ENCODE measurements around the gene ZNF212. TPM values are rescaled to one million over a fixed set of nuclear protein-coding genes. Genes with fewer than 3 reads are reported as not detected.

The ZNF212 gene
- total RNA-seq, 4 donors from 2014 or later = 7.1 to 17.9 (median 9.9) TPM

- Histone ChIP-seq H3K27ac (no peak overlapping the region), H3K27me3 (no peaks in the 10 kb centered on the region), H3K4me1 (no peaks in the 10 kb centered on the region), H3K4me3 (no peak overlapping the region), H3K9me3 (no peaks in the 10 kb centered on the region), H3K36me3 (peaks cover 52% of the 10 kb centered on the region)
- TF ChIP-seq POLR2AphosphoS5 (IDR thresholded peaks at IDR 0.05) (no peak), EP300 (IDR thresholded peaks at IDR 0.05) (no peak), POLR2A (IDR thresholded peaks at IDR 0.05) (no peak), CTCF (IDR thresholded peaks at IDR 0.05) (no peak)
- DNase-seq (ENCODE audit: low spot score in 2 of 2) = no peak
- 82% methylated on average over 8 of the region's 9 CpGs for WGBS
These were observed 53.9 kb downstream of the ZNF212 start for GRCh38 chr7:149293338-149293737.

GRCh38 chr7:149293946-149294633, 54.6 kb downstream of the ZNF212 start:
- H3K27ac ChIP-seq = no peak overlapping the region
- DNase-seq (ENCODE audit: low spot score in 2 of 2) = no peak
- peaks cover 49% of the 10 kb centered on the region for H3K36me3 ChIP-seq
- 97% methylated on average over 8 of the region's 15 CpGs for WGBS
- no peak overlapping the region for H3K4me3 ChIP-seq
- H3K4me1 ChIP-seq = no peaks in the 10 kb centered on the region
- H3K9me3 ChIP-seq = no peaks in the 10 kb centered on the region
- no peaks in the 10 kb centered on the region for H3K27me3 ChIP-seq
- no peak for TF ChIP-seq CTCF (IDR thresholded peaks at IDR 0.05)
- no peak for TF ChIP-seq POLR2AphosphoS5 (IDR thresholded peaks at IDR 0.05)
- TF ChIP-seq EP300 (IDR thresholded peaks at IDR 0.05) = no peak
- no peak for TF ChIP-seq POLR2A (IDR thresholded peaks at IDR 0.05)

DNA sequence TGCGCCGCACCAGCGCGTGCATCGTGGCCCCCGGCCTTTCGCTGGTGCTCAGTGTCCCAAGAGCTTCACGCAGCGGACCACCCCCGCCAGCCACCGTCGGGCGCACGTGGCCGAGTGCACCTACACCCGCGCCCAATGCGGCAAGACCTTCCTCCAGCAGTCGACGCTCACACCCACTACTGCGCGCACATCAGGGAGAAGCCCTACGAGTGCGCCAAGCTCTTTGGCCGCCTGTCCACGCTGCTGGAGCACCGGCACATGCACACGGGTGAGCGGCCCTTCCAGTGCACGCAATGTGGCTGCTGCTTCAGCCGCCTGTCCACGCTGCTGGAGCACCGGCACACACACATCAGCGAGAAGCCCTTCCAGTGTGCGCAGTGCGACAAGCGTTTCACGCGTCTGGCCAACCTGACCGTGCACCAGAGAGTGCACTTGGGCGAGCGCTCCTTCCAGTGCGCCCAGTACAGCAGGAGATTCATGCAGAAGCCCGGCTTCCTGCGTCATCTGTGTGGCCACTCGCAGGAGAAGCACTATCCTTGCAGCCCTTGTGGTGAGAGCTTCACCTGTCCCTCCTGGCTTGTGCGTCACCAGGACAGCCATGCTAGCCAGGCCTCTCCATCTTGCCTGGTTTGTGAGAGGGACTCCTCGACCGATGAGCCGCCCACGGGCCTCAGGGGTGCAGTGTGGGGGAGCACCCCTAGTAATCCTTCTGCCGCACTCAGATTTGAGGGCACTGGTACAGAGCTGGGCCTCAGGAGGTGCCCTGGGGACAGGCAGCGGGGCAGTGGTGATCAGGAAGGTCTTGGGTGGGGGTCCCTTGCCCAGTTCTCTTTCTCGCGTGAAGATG, 55.4 kb downstream of the ZNF212 start:
- Histone ChIP-seq H3K27ac (no peak overlapping the region), H3K4me3 (no peak overlapping the region), H3K9me3 (no peaks in the 10 kb centered on the region), H3K27me3 (no peaks in the 10 kb centered on the region), H3K36me3 (peaks cover 43% of the 10 kb centered on the region), H3K4me1 (no peaks in the 10 kb centered on the region)
- DNase-seq (ENCODE audit: low spot score in 2 of 2) = no peak
- TF ChIP-seq POLR2A (IDR thresholded peaks at IDR 0.05) (no peak), EP300 (IDR thresholded peaks at IDR 0.05) (no peak), POLR2AphosphoS5 (IDR thresholded peaks at IDR 0.05) (no peak), CTCF (IDR thresholded peaks at IDR 0.05) (no peak)
- 90% methylated on average over 39 of the region's 55 CpGs for WGBS

GRCh38 chr7:149295481-149295850, 56.0 kb downstream of the ZNF212 start:
- DNase-seq (ENCODE audit: low spot score in 2 of 2) = no peak
- 100% methylated on average over 2 of the region's 6 CpGs for WGBS
- TF ChIP-seq CTCF (IDR thresholded peaks at IDR 0.05) = no peak
- TF ChIP-seq POLR2AphosphoS5 (IDR thresholded peaks at IDR 0.05) = no peak
- no peak for TF ChIP-seq POLR2A (IDR thresholded peaks at IDR 0.05)
- TF ChIP-seq EP300 (IDR thresholded peaks at IDR 0.05) = no peak
- Histone ChIP-seq H3K27me3 (no peaks in the 10 kb centered on the region), H3K9me3 (no peaks in the 10 kb centered on the region), H3K4me1 (no peaks in the 10 kb centered on the region), H3K36me3 (peaks cover 42% of the 10 kb centered on the region), H3K4me3 (no peak overlapping the region), H3K27ac (no peak overlapping the region)

GRCh38 chr7:149296368-149296767, 56.9 kb downstream of the ZNF212 start:
- Histone ChIP-seq H3K4me3 (no peak overlapping the region), H3K36me3 (peaks cover 34% of the 10 kb centered on the region), H3K27ac (no peak overlapping the region), H3K27me3 (no peaks in the 10 kb centered on the region), H3K4me1 (no peaks in the 10 kb centered on the region), H3K9me3 (no peaks in the 10 kb centered on the region)
- TF ChIP-seq POLR2A (IDR thresholded peaks at IDR 0.05) (no peak), POLR2AphosphoS5 (IDR thresholded peaks at IDR 0.05) (no peak), CTCF (IDR thresholded peaks at IDR 0.05) (no peak), EP300 (IDR thresholded peaks at IDR 0.05) (no peak)
- 90% methylated on average over 4 of the region's 4 CpGs for WGBS
- DNase-seq (ENCODE audit: low spot score in 2 of 2) = no peak
